Esophagus squamous epithelium (tissue), 5 donors: ENCODE results near the gene CAMK1D. TPM values are rescaled to one million over a fixed set of nuclear protein-coding genes. Genes with fewer than 3 reads are reported as not detected.

Source experiments
- DNase-seq: peaks from one replicate; lab custom pipeline; 2025; lab: John Stamatoyannopoulos, UW
- H3K27ac ChIP-seq, 4 donors: fragments of 200-600 bp; sonication (generic); one replicate each; pipeline ENCODE4 v1.5.1; 2016 to 2019; ENCODE audit warnings: mild to moderate bottlenecking in 1 of 4
- H3K27me3 ChIP-seq, 4 donors: fragments of 200-600 bp; sonication (generic); 1 replicate in 3 of 4; 2 replicates in 1 of 4; pipeline versions ENCODE4 v1.5.1 to v1.6.0; 2017 to 2021; ENCODE audit warnings: antibody characterized with exemption in 1 of 4
- H3K36me3 ChIP-seq, 3 donors: fragments of 200-600 bp; sonication (generic); one replicate each; pipeline ENCODE4 v1.5.1; 2016 to 2019
- H3K4me1 ChIP-seq, 3 donors: fragments of 200-600 bp; sonication (generic); one replicate each; pipeline ENCODE4 v1.5.1; 2017 to 2019
- H3K4me3 ChIP-seq, 4 donors: fragments of 200-600 bp; sonication (generic); 1 replicate in 3 of 4; 2 replicates in 1 of 4; pipeline ENCODE4 v1.5.1; 2016 to 2019; ENCODE audit warnings: mild to moderate bottlenecking in 2 of 4, moderate library complexity in 1 of 4
- H3K9me3 ChIP-seq, 3 donors: fragments of 200-600 bp; sonication (generic); one replicate each; pipeline ENCODE4 v1.5.1; 2016 to 2019
- POLR2A ChIP-seq, 4 donors: fragments of 450-650 bp; IDR thresholded peaks; one replicate each; pipeline ENCODE4 v1.6.1; 2017; ENCODE audit warnings: antibody characterized with exemption in 4 of 4, mild to moderate bottlenecking in 4 of 4, moderate library complexity in 3 of 4
- WGBS, 2 donors: methylation state at CpG; one replicate each; pipeline ENCODE4 v1.1.5; 2018; 5-methylcytosine and 5-hydroxymethylcytosine counted together
- intact Hi-C: fragments of 100-400 bp; cut with DNase I; formaldehyde crosslinking; loops from one replicate; pipeline ENCODE4 v1.15.0; 2022
- total RNA-seq, 4 donors: library from RNA; depleted of rRNA; stranded (reverse); fragments of >200 nt; gene quantifications; one replicate each; pipeline ENCODE4 v1.1.0, GENCODE V29; 2016
- TF ChIP-seq, protein P1 (sequence below), 6 experiments: fragments of 450-650 bp in 4 of 6; fragments of 200-600 bp in 2 of 6; sonication (generic) in 2 of 6; IDR thresholded peaks; one replicate each; pipeline ENCODE4 v1.5.1; 2016 to 2019; ENCODE audit warnings: antibody characterized with exemption in 6 of 6, mild to moderate bottlenecking in 4 of 6, moderate library complexity in 4 of 6
- donor health status: DM: yes; HTN: yes; CAD: no.

CAMK1D gene
- total RNA-seq, 4 donors from 2014 or later, result 3.8 to 11.8 (median 9.9) TPM

- WGBS, 2 donors, result 88 to 92% methylated on average over 14 of the region's 14 CpGs
- DNase-seq, result no peak
- intact Hi-C loops, result no loop called here
- Histone ChIP-seq H3K36me3 (peaks cover 0 to 32% (median 7%) of the 10 kb centered on the region in 3 donors), H3K4me3 (no peak overlapping the region), H3K27ac (no peak overlapping the region), H3K9me3 (peaks cover 0 to 10% (median 0%) of the 10 kb centered on the region in 3 donors), H3K4me1 (no peaks in the 10 kb centered on the region), H3K27me3 (no peaks in the 10 kb centered on the region)
- no peak for TF ChIP-seq POLR2A (IDR thresholded peaks at IDR 0.05)
- TF ChIP-seq, protein P1, sequence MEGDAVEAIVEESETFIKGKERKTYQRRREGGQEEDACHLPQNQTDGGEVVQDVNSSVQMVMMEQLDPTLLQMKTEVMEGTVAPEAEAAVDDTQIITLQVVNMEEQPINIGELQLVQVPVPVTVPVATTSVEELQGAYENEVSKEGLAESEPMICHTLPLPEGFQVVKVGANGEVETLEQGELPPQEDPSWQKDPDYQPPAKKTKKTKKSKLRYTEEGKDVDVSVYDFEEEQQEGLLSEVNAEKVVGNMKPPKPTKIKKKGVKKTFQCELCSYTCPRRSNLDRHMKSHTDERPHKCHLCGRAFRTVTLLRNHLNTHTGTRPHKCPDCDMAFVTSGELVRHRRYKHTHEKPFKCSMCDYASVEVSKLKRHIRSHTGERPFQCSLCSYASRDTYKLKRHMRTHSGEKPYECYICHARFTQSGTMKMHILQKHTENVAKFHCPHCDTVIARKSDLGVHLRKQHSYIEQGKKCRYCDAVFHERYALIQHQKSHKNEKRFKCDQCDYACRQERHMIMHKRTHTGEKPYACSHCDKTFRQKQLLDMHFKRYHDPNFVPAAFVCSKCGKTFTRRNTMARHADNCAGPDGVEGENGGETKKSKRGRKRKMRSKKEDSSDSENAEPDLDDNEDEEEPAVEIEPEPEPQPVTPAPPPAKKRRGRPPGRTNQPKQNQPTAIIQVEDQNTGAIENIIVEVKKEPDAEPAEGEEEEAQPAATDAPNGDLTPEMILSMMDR (IDR thresholded peaks at IDR 0.05), result no peak
These were observed 462.5 kb downstream of the CAMK1D start for GRCh38 chr10:12811826-12812225.

DNA sequence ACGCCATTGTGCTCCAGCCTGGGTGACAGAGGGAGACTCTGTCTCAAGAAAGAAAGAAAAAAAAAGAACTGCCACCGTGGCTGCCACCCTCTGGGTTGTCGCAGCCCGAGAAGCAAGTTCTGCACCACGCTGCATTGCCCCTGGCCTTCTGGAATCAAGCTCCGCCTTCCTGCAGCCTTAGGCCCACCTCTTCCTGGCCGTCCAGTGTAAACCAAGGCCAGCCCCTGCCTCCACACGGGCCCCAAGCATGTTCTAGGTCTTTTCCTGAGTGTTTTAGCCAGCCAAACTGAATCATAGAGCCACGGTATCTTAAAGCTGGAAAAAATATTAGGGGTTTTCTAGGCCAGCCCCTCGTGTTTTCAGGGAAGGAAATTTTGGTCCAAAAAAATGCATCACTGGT is 463.2 kb downstream of the CAMK1D start:
- H3K4me1 ChIP-seq, result no peaks in the 10 kb centered on the region
- H3K36me3 ChIP-seq, result peaks cover 0 to 39% (median 7%) of the 10 kb centered on the region in 3 donors
- H3K9me3 ChIP-seq, result peaks cover 0 to 10% (median 0%) of the 10 kb centered on the region in 3 donors
- DNase-seq, result no peak
- TF ChIP-seq, protein P1 (IDR thresholded peaks at IDR 0.05), result no peak
- no peak for TF ChIP-seq POLR2A (IDR thresholded peaks at IDR 0.05)
- no peaks in the 10 kb centered on the region for H3K27me3 ChIP-seq
- 89 to 90% methylated on average over 8 to 9 of the region's 10 CpGs for WGBS, 2 donors
- H3K27ac ChIP-seq, result no peak overlapping the region
- intact Hi-C loops, result no loop called here
- no peak overlapping the region for H3K4me3 ChIP-seq

- intact Hi-C loops, result no loop called here
- TF ChIP-seq, protein P1 (IDR thresholded peaks at IDR 0.05), result no peak
- TF ChIP-seq POLR2A (IDR thresholded peaks at IDR 0.05), result no peak
- Histone ChIP-seq H3K36me3 (peaks cover 0 to 51% (median 7%) of the 10 kb centered on the region in 3 donors), H3K9me3 (peaks cover 0 to 10% (median 0%) of the 10 kb centered on the region in 3 donors), H3K4me3 (no peak overlapping the region), H3K27ac (no peak overlapping the region), H3K27me3 (no peaks in the 10 kb centered on the region), H3K4me1 (no peaks in the 10 kb centered on the region)
- 93 to 94% methylated on average over 3 to 7 of the region's 9 CpGs for WGBS, 2 donors
- DNase-seq, result no peak
These were observed 464.8 kb downstream of the CAMK1D start for GRCh38 chr10:12814166-12814565.

DNA sequence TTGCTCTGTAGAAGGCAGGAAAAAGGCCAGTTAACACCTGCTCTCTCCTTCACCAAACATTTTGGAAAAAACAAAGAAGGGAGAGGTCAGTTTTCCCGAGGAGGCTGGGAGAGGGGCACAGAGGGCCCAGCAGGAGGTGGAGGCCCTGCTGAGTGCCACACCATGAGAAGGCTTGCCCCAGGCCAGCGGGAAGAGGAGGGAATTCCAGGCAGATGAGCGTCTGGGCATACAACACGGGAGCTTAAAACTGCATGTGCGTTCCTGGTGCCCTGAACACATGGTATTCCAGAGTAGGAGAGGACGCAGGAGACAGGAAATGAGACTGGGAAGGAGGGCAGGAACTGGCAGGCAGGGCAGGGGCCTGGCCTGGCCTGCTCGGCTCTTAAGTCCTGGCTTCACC is 469.7 kb downstream of the CAMK1D start:
- peaks cover 0 to 17% (median 0%) of the 10 kb centered on the region in 3 donors for H3K4me1 ChIP-seq
- peaks cover 0 to 7% (median 0%) of the 10 kb centered on the region in 3 donors for H3K9me3 ChIP-seq
- 75 to 81% methylated on average over 7 of the region's 7 CpGs for WGBS, 2 donors
- TF ChIP-seq, protein P1 (IDR thresholded peaks at IDR 0.05), result no peak
- TF ChIP-seq POLR2A (IDR thresholded peaks at IDR 0.05), result no peak
- no peak overlapping the region for H3K27ac ChIP-seq
- peaks cover 0 to 67% (median 7%) of the 10 kb centered on the region in 3 donors for H3K36me3 ChIP-seq
- no peak for DNase-seq
- no peak overlapping the region for H3K4me3 ChIP-seq
- no peaks in the 10 kb centered on the region for H3K27me3 ChIP-seq
- intact Hi-C loops, result no loop called here

DNA sequence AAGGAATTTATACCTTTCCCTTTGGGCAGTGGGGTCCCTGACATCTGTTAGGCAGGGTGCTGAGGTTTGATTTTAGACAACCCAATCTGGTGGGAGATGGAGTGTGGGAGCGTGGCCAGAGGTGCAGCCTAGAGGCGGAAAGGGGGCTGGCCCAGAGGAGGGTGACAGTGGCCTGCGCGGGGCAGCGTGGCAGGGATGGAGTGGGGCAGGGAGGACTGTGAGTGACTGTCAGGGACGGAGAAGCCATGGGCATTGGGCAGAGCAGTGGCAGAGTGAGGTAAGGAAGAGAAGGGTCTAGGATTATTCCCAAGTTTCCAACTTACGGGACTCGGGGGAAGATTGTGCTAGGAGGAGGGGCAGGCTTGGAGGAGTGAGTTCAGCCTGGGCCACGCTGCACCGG is 470.3 kb downstream of the CAMK1D start:
- H3K4me1 ChIP-seq, result peaks cover 0 to 17% (median 0%) of the 10 kb centered on the region in 3 donors
- intact Hi-C loops, result no loop called here
- no peak for TF ChIP-seq POLR2A (IDR thresholded peaks at IDR 0.05)
- TF ChIP-seq, protein P1 (IDR thresholded peaks at IDR 0.05), result no peak
- H3K36me3 ChIP-seq, result peaks cover 0 to 62% (median 1%) of the 10 kb centered on the region in 3 donors
- no peak for DNase-seq
- no peak overlapping the region for H3K27ac ChIP-seq
- H3K9me3 ChIP-seq, result peaks cover 0 to 2% (median 0%) of the 10 kb centered on the region in 3 donors
- H3K27me3 ChIP-seq, result no peaks in the 10 kb centered on the region
- 95 to 98% methylated on average over 10 of the region's 10 CpGs for WGBS, 2 donors
- H3K4me3 ChIP-seq, result no peak overlapping the region
